ENCODE measurements around the gene MINDY4.

The MINDY4 gene

GRCh38 chr7:30836991-30837390, 65.8 kb downstream of the MINDY4 start:
- Histone ChIP-seq H3K27ac (replicated peaks) (no peak overlapping the region), H3K4me3 (replicated peaks; ENCODE audit: insufficient read depth, low read length) (no peak overlapping the region)
- TF ChIP-seq GABPA (IDR thresholded peaks at IDR 0.05; ENCODE audit: low read depth) (no peak), SPI1 (IDR thresholded peaks at IDR 0.05; ENCODE audit: borderline replicate concordance, low read depth) (no peak), POLR2AphosphoS5 (IDR thresholded peaks at IDR 0.05; ENCODE audit: low read depth) (no peak), REST (IDR thresholded peaks at IDR 0.05; ENCODE audit: insufficient replicate concordance, low read depth) (no peak), CTCF (IDR thresholded peaks at IDR 0.05; ENCODE audit: insufficient read depth, low read length) (no peak)

GRCh38 chr7:30837581-30837980, 66.4 kb downstream of the MINDY4 start:
- DNase-seq (ENCODE audit: low read depth in 1 of 2, low spot score in 1 of 2) = no peak
- Histone ChIP-seq H3K4me3 (replicated peaks; ENCODE audit: insufficient read depth, low read length) (no peak overlapping the region), H3K27me3 (ENCODE audit: insufficient read depth, poor library complexity, severe bottlenecking) (no peaks in the 10 kb centered on the region), H3K27ac (replicated peaks) (no peak overlapping the region)
- TF ChIP-seq POLR2AphosphoS5 (IDR thresholded peaks at IDR 0.05; ENCODE audit: low read depth) (no peak), GABPA (IDR thresholded peaks at IDR 0.05; ENCODE audit: low read depth) (no peak), REST (IDR thresholded peaks at IDR 0.05; ENCODE audit: insufficient replicate concordance, low read depth) (no peak), CTCF (IDR thresholded peaks at IDR 0.05; ENCODE audit: insufficient read depth, low read length) (no peak), SPI1 (IDR thresholded peaks at IDR 0.05; ENCODE audit: borderline replicate concordance, low read depth) (no peak)

More at GRCh38 chr7:30836991-30837390, 65.8 kb downstream of the MINDY4 start:
- H3K27me3 ChIP-seq (ENCODE audit: insufficient read depth, poor library complexity, severe bottlenecking) = no peaks in the 10 kb centered on the region
- DNase-seq (ENCODE audit: low read depth in 1 of 2, low spot score in 1 of 2) = no peak

- no peak for DNase-seq (ENCODE audit: low read depth in 1 of 2, low spot score in 1 of 2)
- no peaks in the 10 kb centered on the region for H3K27me3 ChIP-seq (ENCODE audit: insufficient read depth, poor library complexity, severe bottlenecking)
- TF ChIP-seq SPI1 (IDR thresholded peaks at IDR 0.05; ENCODE audit: borderline replicate concordance, low read depth) (no peak), POLR2AphosphoS5 (IDR thresholded peaks at IDR 0.05; ENCODE audit: low read depth) (no peak), CTCF (IDR thresholded peaks at IDR 0.05; ENCODE audit: insufficient read depth, low read length) (no peak), REST (IDR thresholded peaks at IDR 0.05; ENCODE audit: insufficient replicate concordance, low read depth) (no peak), GABPA (IDR thresholded peaks at IDR 0.05; ENCODE audit: low read depth) (no peak)
- no peak overlapping the region for H3K4me3 ChIP-seq (replicated peaks; ENCODE audit: insufficient read depth, low read length)
- no peak overlapping the region for H3K27ac ChIP-seq (replicated peaks)
These were observed 66.8 kb downstream of the MINDY4 start for GRCh38 chr7:30838008-30838407.

All from HL-60 (cell line).